GM19238 (cell line): Measurements from ENCODE around the gene TTLL6.

Experiments used
- DNase-seq: peaks from one replicate; pipeline ENCODE4 v3.0.0; 2011; ENCODE audit warnings: low spot score; ENCODE audit not compliant: insufficient read length

TTLL6 gene

GRCh38 chr17:48761114-48761513 lies 55.9 kb downstream of the TTLL6 start:
- no peak for DNase-seq

- DNase-seq: no peak
Measured at GRCh38 chr17:48760411-48760810, 56.6 kb downstream of the TTLL6 start.

- DNase-seq: no peak
Measured at GRCh38 chr17:48759288-48759687, 57.7 kb downstream of the TTLL6 start.

GRCh38 chr17:48757524-48757961 lies 59.5 kb downstream of the TTLL6 start:
- DNase-seq: no peak

- no peak for DNase-seq
Measured at GRCh38 chr17:48756830-48757251, 60.2 kb downstream of the TTLL6 start.

- no peak for DNase-seq
Measured at GRCh38 chr17:48755356-48755755, 61.7 kb downstream of the TTLL6 start.

- no peak for DNase-seq
Measured at GRCh38 chr17:48754500-48755261, 62.3 kb downstream of the TTLL6 start.

- DNase-seq: no peak
Measured at GRCh38 chr17:48753794-48754499, 63.1 kb downstream of the TTLL6 start.

GRCh38 chr17:48752399-48753288 lies 64.4 kb downstream of the TTLL6 start:
- no peak for DNase-seq

- no peak for DNase-seq
Measured at GRCh38 chr17:48751733-48752398, 65.2 kb downstream of the TTLL6 start.

GRCh38 chr17:48751172-48751571 lies 65.9 kb downstream of the TTLL6 start:
- no peak for DNase-seq

- no peak for DNase-seq
Measured at GRCh38 chr17:48749621-48750553, 67.1 kb downstream of the TTLL6 start.

GRCh38 chr17:48748718-48749566 lies 68.1 kb downstream of the TTLL6 start:
- no peak for DNase-seq

GRCh38 chr17:48747445-48748363 lies 69.3 kb downstream of the TTLL6 start:
- DNase-seq: no peak

- no peak for DNase-seq
Measured at GRCh38 chr17:48746916-48747444, 70.0 kb downstream of the TTLL6 start.

GRCh38 chr17:48745381-48746275 lies 71.4 kb downstream of the TTLL6 start:
- no peak for DNase-seq

- DNase-seq: no peak
Measured at GRCh38 chr17:48740537-48740936, 76.5 kb downstream of the TTLL6 start.
